ENCODE data around the gene GALNT11. TPM values are rescaled to one million over a fixed set of nuclear protein-coding genes. Genes with fewer than 3 reads are reported as not detected.
"Not testable (repeated sequence)": the region's sequence is repeated elsewhere in the genome, so short reads cannot be mapped to it uniquely, and the experiment has no call there.

GALNT11 gene
- polyA plus RNA-seq, 1 donor: 39.0 TPM

DNA sequence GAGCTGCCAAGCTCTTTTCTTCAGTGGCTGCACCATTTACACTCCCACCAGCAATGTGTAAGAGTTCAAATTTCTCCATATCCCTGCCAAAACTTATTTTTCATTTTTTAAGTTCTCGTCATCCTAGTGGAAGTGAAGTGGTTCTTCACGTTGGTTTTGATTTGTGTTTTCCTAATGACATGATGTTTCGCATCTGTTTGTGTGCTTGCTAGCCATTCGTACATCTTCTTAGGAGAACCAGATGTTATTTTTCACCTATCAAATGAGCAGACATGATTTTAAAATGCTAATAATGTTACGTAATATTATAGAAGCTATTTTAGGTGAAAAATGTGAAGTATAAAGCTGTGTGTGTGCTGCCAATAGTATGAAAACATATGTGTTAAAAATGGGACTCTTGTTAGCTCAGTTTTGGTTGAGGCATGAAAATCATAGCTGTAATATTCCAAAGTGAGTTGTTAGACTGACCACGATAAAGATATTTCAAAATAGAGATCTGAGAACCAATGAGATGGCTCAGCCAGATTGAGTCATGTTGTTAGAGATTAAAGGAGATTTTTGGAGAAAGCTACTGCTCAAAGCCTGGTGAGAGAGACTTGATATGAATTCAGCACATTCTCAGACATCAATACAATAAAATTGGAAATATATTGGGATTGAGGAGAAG lies 25.9 kb upstream of the GALNT11 start:
- Histone ChIP-seq H3K27me3 (ENCODE audit: control insufficient read depth, insufficient read depth, low read length) (peaks cover 3% of the 10 kb centered on the region), H3K36me3 (ENCODE audit: control insufficient read depth, insufficient read depth, low read length) (no peaks in the 10 kb centered on the region), H3K9me3 (ENCODE audit: control insufficient read depth, low read depth, low read length) (no peaks in the 10 kb centered on the region), H3K27ac (ENCODE audit: low read length) (no peak overlapping the region), H3K4me3 (ENCODE audit: low read length) (no peak overlapping the region), H3K4me1 (ENCODE audit: control insufficient read depth, insufficient read depth, low read length) (no peaks in the 10 kb centered on the region)
- no peak for DNase-seq
- WGBS (ENCODE audit: insufficient coverage, low lambda C conversion rate): 89% methylated on average over 5 of the region's 6 CpGs

DNA sequence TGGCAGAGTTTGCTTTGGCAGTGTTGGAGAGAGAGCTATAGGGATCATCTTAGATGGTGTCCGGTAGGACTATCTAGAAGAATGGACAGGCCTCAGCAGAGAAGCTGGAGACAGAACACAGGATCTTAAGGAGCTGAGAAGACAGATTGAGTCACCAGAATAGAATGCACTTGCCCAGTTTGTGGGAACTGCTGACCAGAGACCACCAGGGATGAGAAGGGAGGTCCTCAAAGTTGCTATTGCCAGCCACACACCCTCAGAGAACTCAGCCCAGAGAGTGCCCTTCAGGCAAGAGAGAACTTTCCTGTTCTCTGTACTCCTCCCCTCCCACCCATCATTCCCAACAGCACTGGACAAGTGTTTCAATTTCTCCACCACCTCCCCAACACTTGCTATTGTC lies 25.3 kb upstream of the GALNT11 start:
- H3K27me3 ChIP-seq (ENCODE audit: control insufficient read depth, insufficient read depth, low read length): peaks cover 3% of the 10 kb centered on the region
- no peaks in the 10 kb centered on the region for H3K9me3 ChIP-seq (ENCODE audit: control insufficient read depth, low read depth, low read length)
- H3K4me3 ChIP-seq (ENCODE audit: low read length): no peak overlapping the region
- no peak overlapping the region for H3K27ac ChIP-seq (ENCODE audit: low read length)
- no peaks in the 10 kb centered on the region for H3K4me1 ChIP-seq (ENCODE audit: control insufficient read depth, insufficient read depth, low read length)
- no peak for DNase-seq
- H3K36me3 ChIP-seq (ENCODE audit: control insufficient read depth, insufficient read depth, low read length): no peaks in the 10 kb centered on the region
- WGBS (ENCODE audit: insufficient coverage, low lambda C conversion rate): 100% methylated on average over 1 of the region's 1 CpG

DNA sequence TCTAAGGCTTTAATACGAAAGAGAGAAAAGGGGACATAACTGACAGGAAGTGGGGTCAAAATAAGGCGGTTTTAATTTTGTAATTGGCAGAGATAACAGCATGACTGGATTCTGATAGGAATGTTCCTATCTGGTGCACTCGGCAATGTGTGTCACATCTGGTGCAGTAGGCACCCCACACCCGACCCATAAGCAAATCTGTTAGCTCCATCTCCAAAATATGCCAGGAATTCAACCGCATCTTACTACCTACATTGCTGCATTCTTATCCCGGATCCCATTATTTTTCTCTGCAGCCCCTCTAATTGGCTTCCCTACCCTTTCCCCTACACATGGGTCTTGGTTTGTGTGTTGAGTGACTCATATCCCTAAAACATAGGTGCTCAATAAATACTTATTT lies 19.1 kb upstream of the GALNT11 start:
- Histone ChIP-seq H3K27me3 (ENCODE audit: control insufficient read depth, insufficient read depth, low read length) (peaks cover 3% of the 10 kb centered on the region), H3K4me3 (ENCODE audit: low read length) (no peak overlapping the region), H3K9me3 (ENCODE audit: control insufficient read depth, low read depth, low read length) (no peaks in the 10 kb centered on the region), H3K36me3 (ENCODE audit: control insufficient read depth, insufficient read depth, low read length) (no peaks in the 10 kb centered on the region), H3K27ac (ENCODE audit: low read length) (no peak overlapping the region), H3K4me1 (ENCODE audit: control insufficient read depth, insufficient read depth, low read length) (no peaks in the 10 kb centered on the region)
- DNase-seq: no peak
- 93% methylated on average over 3 of the region's 6 CpGs for WGBS (ENCODE audit: insufficient coverage, low lambda C conversion rate)

DNA sequence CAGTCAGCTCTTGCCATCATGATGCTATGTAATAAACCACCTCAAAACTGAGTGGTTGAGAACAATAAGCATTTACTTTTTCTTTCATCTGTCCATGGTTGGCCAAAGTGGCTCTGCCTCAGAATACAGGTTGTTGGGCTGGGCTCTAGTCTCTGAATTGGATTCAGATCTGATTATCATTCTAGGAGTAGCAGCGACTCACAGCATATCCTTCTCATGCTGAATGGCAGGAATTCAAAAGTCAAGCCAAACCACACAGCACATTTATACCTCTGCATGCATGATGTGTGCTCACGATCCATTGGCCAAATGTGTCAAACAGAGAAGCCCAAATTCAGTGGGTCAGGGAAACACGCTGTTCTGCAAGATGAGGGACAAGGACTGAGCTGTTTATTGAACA lies 13.6 kb upstream of the GALNT11 start:
- no CpG with 5 or more reads among the region's 3 CpGs for WGBS (ENCODE audit: insufficient coverage, low lambda C conversion rate)
- no peak for DNase-seq

DNA sequence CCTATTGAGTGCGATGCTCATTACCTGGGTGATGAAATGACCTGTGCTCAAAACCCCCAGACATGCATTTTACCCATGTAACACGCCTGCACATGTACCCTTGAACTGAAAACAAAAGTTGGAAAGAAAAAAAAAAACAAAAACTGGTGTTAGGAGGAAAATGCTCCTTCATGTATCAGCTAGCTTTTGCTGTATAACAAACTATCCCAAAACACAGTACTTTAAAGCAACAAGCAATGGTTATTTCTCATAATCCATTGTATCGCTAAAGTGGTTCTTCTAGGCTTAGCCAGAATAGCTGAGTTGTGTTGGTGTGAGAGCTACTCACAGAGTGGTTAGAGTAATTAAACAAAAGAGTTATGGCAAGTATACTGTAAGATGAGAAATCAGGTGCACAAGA lies 12.2 kb upstream of the GALNT11 start:
- H3K27ac ChIP-seq (ENCODE audit: low read length): no peak overlapping the region
- no peak overlapping the region for H3K4me3 ChIP-seq (ENCODE audit: low read length)
- no peaks in the 10 kb centered on the region for H3K9me3 ChIP-seq (ENCODE audit: control insufficient read depth, low read depth, low read length)
- no peaks in the 10 kb centered on the region for H3K36me3 ChIP-seq (ENCODE audit: control insufficient read depth, insufficient read depth, low read length)
- H3K4me1 ChIP-seq (ENCODE audit: control insufficient read depth, insufficient read depth, low read length): no peaks in the 10 kb centered on the region
- no CpG with 5 or more reads among the region's 3 CpGs for WGBS (ENCODE audit: insufficient coverage, low lambda C conversion rate)
- H3K27me3 ChIP-seq (ENCODE audit: control insufficient read depth, insufficient read depth, low read length): no peaks in the 10 kb centered on the region
- DNase-seq: no peak

More for the DNA sequence above, 13.6 kb upstream of the GALNT11 start:
- Histone ChIP-seq H3K4me1 (ENCODE audit: control insufficient read depth, insufficient read depth, low read length) (no peaks in the 10 kb centered on the region), H3K27ac (ENCODE audit: low read length) (no peak overlapping the region), H3K9me3 (ENCODE audit: control insufficient read depth, low read depth, low read length) (no peaks in the 10 kb centered on the region), H3K36me3 (ENCODE audit: control insufficient read depth, insufficient read depth, low read length) (no peaks in the 10 kb centered on the region), H3K4me3 (ENCODE audit: low read length) (no peak overlapping the region), H3K27me3 (ENCODE audit: control insufficient read depth, insufficient read depth, low read length) (no peaks in the 10 kb centered on the region)

DNA sequence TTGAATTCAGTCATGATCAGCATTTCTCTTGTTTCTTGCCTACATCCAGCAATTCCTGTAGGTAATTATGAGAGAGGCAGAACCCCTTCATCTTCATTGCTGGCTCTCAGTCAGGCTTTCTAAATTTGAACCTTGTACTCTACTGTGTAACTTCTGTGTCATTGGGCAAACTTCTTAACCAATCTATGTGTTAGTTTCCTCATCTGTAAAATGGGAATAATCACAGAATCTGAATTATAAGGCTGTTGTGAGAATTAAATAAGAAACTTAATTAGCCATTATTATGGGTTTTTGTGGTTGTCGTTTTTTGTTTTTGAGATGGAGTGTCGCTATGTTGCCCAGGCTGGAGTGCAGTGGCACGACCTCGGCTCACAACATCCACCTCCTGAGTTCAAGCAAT lies 11.5 kb upstream of the GALNT11 start:
- no CpG with 5 or more reads among the region's 4 CpGs for WGBS (ENCODE audit: insufficient coverage, low lambda C conversion rate)
- no peak overlapping the region for H3K27ac ChIP-seq (ENCODE audit: low read length)
- no peak overlapping the region for H3K4me3 ChIP-seq (ENCODE audit: low read length)
- H3K9me3 ChIP-seq (ENCODE audit: control insufficient read depth, low read depth, low read length): no peaks in the 10 kb centered on the region
- H3K27me3 ChIP-seq (ENCODE audit: control insufficient read depth, insufficient read depth, low read length): no peaks in the 10 kb centered on the region
- no peaks in the 10 kb centered on the region for H3K36me3 ChIP-seq (ENCODE audit: control insufficient read depth, insufficient read depth, low read length)
- H3K4me1 ChIP-seq (ENCODE audit: control insufficient read depth, insufficient read depth, low read length): no peaks in the 10 kb centered on the region
- no peak for DNase-seq

DNA sequence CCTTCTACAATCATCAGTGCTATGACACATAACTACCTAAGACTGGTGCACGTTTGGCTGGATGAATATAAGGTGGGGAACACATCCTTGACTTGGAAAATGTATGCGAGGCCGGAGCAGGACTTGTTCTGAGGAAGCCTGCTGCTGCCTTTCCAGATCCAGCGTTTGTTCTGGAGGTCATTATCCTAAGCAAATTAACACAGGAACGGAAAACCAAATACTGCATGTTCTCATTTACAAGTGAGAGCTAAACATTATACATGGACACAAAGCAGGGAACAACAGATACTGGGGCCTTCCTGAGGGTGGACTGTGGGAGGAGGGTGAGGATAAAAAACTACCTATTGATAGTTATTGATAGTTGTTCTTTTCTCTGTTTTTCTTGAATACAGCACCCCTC lies 10.8 kb upstream of the GALNT11 start:
- H3K4me3 ChIP-seq (ENCODE audit: low read length): no peak overlapping the region
- no peak for DNase-seq
- H3K27ac ChIP-seq (ENCODE audit: low read length): no peak overlapping the region
- no CpG with 5 or more reads among the region's 5 CpGs for WGBS (ENCODE audit: insufficient coverage, low lambda C conversion rate)
- no peaks in the 10 kb centered on the region for H3K27me3 ChIP-seq (ENCODE audit: control insufficient read depth, insufficient read depth, low read length)
- H3K4me1 ChIP-seq (ENCODE audit: control insufficient read depth, insufficient read depth, low read length): no peaks in the 10 kb centered on the region
- no peaks in the 10 kb centered on the region for H3K9me3 ChIP-seq (ENCODE audit: control insufficient read depth, low read depth, low read length)
- H3K36me3 ChIP-seq (ENCODE audit: control insufficient read depth, insufficient read depth, low read length): no peaks in the 10 kb centered on the region

DNA sequence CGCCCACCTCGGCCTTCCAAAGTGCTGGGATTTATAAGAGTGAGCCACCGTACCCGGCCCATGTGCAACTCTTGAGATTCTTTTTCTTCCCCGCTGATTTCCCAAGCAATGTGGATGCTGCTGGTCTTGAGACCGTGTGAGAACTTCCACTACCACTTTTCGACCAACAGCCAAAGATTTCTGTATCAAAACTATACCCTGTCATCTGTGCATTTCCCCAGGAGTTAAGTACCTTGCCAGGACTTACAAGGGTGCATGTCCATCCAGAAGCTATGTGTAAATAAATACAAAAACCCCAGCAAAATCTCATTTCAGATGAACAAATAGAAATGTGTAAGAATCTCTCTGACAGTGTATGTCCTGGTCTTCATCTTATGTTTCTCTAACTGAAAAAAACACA lies 9.9 kb upstream of the GALNT11 start:
- no peaks in the 10 kb centered on the region for H3K27me3 ChIP-seq (ENCODE audit: control insufficient read depth, insufficient read depth, low read length)
- H3K9me3 ChIP-seq (ENCODE audit: control insufficient read depth, low read depth, low read length): no peaks in the 10 kb centered on the region
- no peak for DNase-seq
- no peaks in the 10 kb centered on the region for H3K36me3 ChIP-seq (ENCODE audit: control insufficient read depth, insufficient read depth, low read length)
- no peak overlapping the region for H3K4me3 ChIP-seq (ENCODE audit: low read length)
- no CpG with 5 or more reads among the region's 7 CpGs for WGBS (ENCODE audit: insufficient coverage, low lambda C conversion rate)
- no peak overlapping the region for H3K27ac ChIP-seq (ENCODE audit: low read length)
- H3K4me1 ChIP-seq (ENCODE audit: control insufficient read depth, insufficient read depth, low read length): no peaks in the 10 kb centered on the region

DNA sequence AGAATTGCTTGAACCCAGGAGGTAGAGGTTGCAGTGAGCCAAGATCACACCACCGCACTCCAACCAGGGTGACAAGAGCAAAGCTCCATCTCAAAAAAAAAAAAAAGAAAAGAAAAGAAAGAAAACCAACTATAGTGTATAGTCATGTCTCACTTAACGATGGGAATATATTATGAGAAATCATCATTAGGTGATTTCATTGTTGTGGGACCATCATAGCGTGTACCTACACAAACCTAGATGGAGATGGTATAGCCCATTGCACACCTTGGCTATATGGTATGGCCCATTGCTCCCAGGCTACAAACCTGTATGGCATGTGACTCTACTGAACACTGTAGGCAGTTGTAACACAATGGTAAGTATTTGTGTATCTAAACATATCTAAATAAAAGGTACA lies 8.5 kb upstream of the GALNT11 start:
- 100% methylated on average over 1 of the region's 3 CpGs for WGBS (ENCODE audit: insufficient coverage, low lambda C conversion rate)
- DNase-seq: no peak
- H3K4me1 ChIP-seq (ENCODE audit: control insufficient read depth, insufficient read depth, low read length): no peaks in the 10 kb centered on the region

DNA sequence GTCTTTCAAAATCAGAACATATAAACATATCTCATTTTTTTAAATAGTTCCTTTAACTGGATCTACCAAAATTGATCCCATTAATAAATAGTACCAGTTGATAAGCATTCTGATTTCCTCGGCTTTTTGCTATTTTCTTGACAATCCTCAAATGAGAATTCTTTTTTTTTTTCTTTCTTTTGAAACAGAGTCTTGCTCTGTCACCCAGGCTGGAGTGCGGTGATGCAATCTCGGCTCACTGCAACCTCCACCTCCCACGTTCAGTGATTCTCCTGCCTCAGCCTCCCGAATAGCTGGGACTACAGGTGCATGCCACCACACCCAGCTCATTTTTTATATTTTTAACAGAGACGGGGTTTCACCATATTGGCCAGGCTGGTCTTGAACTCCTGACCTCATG lies 7.8 kb upstream of the GALNT11 start:
- not testable (repeated sequence) for H3K4me3 ChIP-seq (ENCODE audit: low read length); DNase-seq; H3K27me3 ChIP-seq (ENCODE audit: control insufficient read depth, insufficient read depth, low read length); H3K9me3 ChIP-seq (ENCODE audit: control insufficient read depth, low read depth, low read length); H3K27ac ChIP-seq (ENCODE audit: low read length); H3K4me1 ChIP-seq (ENCODE audit: control insufficient read depth, insufficient read depth, low read length); H3K36me3 ChIP-seq (ENCODE audit: control insufficient read depth, insufficient read depth, low read length)
- WGBS (ENCODE audit: insufficient coverage, low lambda C conversion rate): 96% methylated on average over 4 of the region's 6 CpGs

More for the DNA sequence above, 8.5 kb upstream of the GALNT11 start:
- H3K9me3 ChIP-seq (ENCODE audit: control insufficient read depth, low read depth, low read length): no peaks in the 10 kb centered on the region
- H3K36me3 ChIP-seq (ENCODE audit: control insufficient read depth, insufficient read depth, low read length): no peaks in the 10 kb centered on the region
- H3K27me3 ChIP-seq (ENCODE audit: control insufficient read depth, insufficient read depth, low read length): no peaks in the 10 kb centered on the region
- no peak overlapping the region for H3K27ac ChIP-seq (ENCODE audit: low read length)
- H3K4me3 ChIP-seq (ENCODE audit: low read length): no peak overlapping the region

DNA sequence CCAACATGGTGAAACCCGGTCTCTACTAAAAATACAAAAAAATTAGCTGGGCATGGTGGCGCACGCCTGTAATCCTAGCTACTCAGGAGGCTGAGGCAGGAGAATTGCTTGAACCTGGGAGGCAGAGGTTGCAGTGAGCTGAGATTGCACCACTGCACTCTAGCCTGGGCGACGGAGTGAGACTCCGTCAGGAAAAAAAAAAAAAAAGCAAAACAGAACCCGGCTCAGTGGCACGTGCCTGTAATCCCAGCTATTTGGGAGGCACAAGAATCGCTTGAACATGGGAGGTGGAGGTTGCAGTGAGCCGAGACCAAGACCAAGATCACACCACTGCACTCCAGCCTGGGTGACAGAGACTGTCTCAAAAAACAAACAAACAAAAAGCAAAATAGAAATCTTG lies 3.7 kb upstream of the GALNT11 start:
- not testable (repeated sequence) for H3K4me1 ChIP-seq (ENCODE audit: control insufficient read depth, insufficient read depth, low read length); H3K36me3 ChIP-seq (ENCODE audit: control insufficient read depth, insufficient read depth, low read length); H3K4me3 ChIP-seq (ENCODE audit: low read length); H3K27ac ChIP-seq (ENCODE audit: low read length); DNase-seq; H3K9me3 ChIP-seq (ENCODE audit: control insufficient read depth, low read depth, low read length); H3K27me3 ChIP-seq (ENCODE audit: control insufficient read depth, insufficient read depth, low read length)
- no CpG with 5 or more reads among the region's 10 CpGs for WGBS (ENCODE audit: insufficient coverage, low lambda C conversion rate)

All from large intestine (tissue), 3 donors.